Astrocyte (in vitro differentiated cells and primary cell): ENCODE measurements around the gene UBE3C. TPM values are rescaled to one million over a fixed set of nuclear protein-coding genes. Genes with fewer than 3 reads are reported as not detected.

Experiments used
- DNase-seq: peaks from one replicate; pipeline ENCODE4 v3.0.0-alpha.2; 2010; ENCODE audit warnings: low read depth
- FAIRE-seq: peaks from 2 replicates; lab custom pipeline; 2011; peaks lifted over from hg19 to GRCh38; lab: Jason Lieb, UNC
- H2AFZ ChIP-seq: 2 replicates; pipeline ENCODE4 v1.6.0; 2012; ENCODE audit warnings: low read depth, low read length, inconsistent platforms
- H3K27ac ChIP-seq: 2 replicates; pipeline ENCODE4 v1.5.1; 2011; ENCODE audit warnings: low read depth, low read length, inconsistent platforms
- H3K27me3 ChIP-seq: 2 replicates; pipeline ENCODE4 v1.6.0; 2011; ENCODE audit warnings: low read length, inconsistent platforms; ENCODE audit not compliant: insufficient read depth
- H3K36me3 ChIP-seq: 2 replicates; pipeline ENCODE4 v1.5.1; 2011; ENCODE audit warnings: low read length, inconsistent platforms; ENCODE audit not compliant: insufficient read depth
- H3K4me1 ChIP-seq: 2 replicates; pipeline ENCODE4 v1.5.1; 2011; ENCODE audit warnings: low read length, inconsistent platforms; ENCODE audit not compliant: insufficient read depth
- H3K4me2 ChIP-seq: 2 replicates; pipeline ENCODE4 v1.6.0; 2012; ENCODE audit warnings: low read length, inconsistent platforms
- H3K4me3 ChIP-seq: 2 replicates; pipeline ENCODE4 v1.5.1; 2011; ENCODE audit warnings: low read depth, mild to moderate bottlenecking, low read length, inconsistent platforms; ENCODE audit not compliant: insufficient read depth
- H3K79me2 ChIP-seq: 2 replicates; pipeline ENCODE4 v1.6.0; 2012; ENCODE audit warnings: mild to moderate bottlenecking, low read length, inconsistent platforms; ENCODE audit not compliant: insufficient read depth
- H3K9ac ChIP-seq: 2 replicates; pipeline ENCODE4 v1.6.0; 2012; ENCODE audit warnings: mild to moderate bottlenecking, low read length, inconsistent platforms
- H3K9me3 ChIP-seq: 2 replicates; pipeline ENCODE4 v1.5.1; 2012; ENCODE audit warnings: low read depth, mild to moderate bottlenecking, low read length, inconsistent platforms; ENCODE audit not compliant: insufficient read depth
- H4K20me1 ChIP-seq: 2 replicates; pipeline ENCODE4 v1.6.0; 2012; ENCODE audit warnings: low read length, inconsistent platforms; ENCODE audit not compliant: insufficient read depth
- H3K27ac Mint-ChIP-seq: one replicate; pipeline ENCODE4 v1.8.0; 2021; ENCODE audit warnings: mild to moderate bottlenecking, mixed read lengths; ENCODE audit not compliant: unreplicated experiment
- H3K27me3 Mint-ChIP-seq: one replicate; pipeline ENCODE4 v1.8.0; 2021; ENCODE audit warnings: low read depth, mixed read lengths; ENCODE audit not compliant: unreplicated experiment
- H3K36me3 Mint-ChIP-seq: one replicate; pipeline ENCODE4 v1.8.0; 2021; ENCODE audit warnings: low read depth, mixed read lengths; ENCODE audit not compliant: unreplicated experiment
- H3K4me1 Mint-ChIP-seq: one replicate; pipeline ENCODE4 v1.8.0; 2021; ENCODE audit warnings: low read depth, mixed read lengths; ENCODE audit not compliant: unreplicated experiment
- H3K4me3 Mint-ChIP-seq: one replicate; pipeline ENCODE4 v1.8.0; 2021; ENCODE audit warnings: mild to moderate bottlenecking, moderate library complexity, mixed read lengths; ENCODE audit not compliant: unreplicated experiment
- H3K9me3 Mint-ChIP-seq: one replicate; pipeline ENCODE4 v1.8.0; 2021; ENCODE audit warnings: mild to moderate bottlenecking, mixed read lengths; ENCODE audit not compliant: unreplicated experiment
- EZH2 ChIP-seq: IDR thresholded peaks from 2 replicates; pipeline ENCODE4 v1.6.1; 2012; ENCODE audit warnings: mild to moderate bottlenecking, low read length, inconsistent platforms; ENCODE audit not compliant: insufficient read depth
- total RNA-seq: library from RNA; stranded (reverse); gene quantifications from 2 replicates; pipeline ENCODE4 v1.2.1, GENCODE V29; 2021
- TF ChIP-seq, protein P1 (sequence below): IDR thresholded peaks from 2 replicates; pipeline ENCODE4 v1.5.1; 2011; ENCODE audit warnings: low read depth, mild to moderate bottlenecking, inconsistent platforms, low read length, moderate library complexity; ENCODE audit not compliant: insufficient read depth

UBE3C gene
- total RNA-seq, 1 donor from 2014 or later = 76.9 TPM

GRCh38 chr7:157301610-157302120 lies 162.9 kb downstream of the UBE3C start:
- peaks cover 2% of the 10 kb centered on the region for H3K9me3 ChIP-seq
- Mint-ChIP-seq H3K9me3 (peaks cover 3% of the 10 kb centered on the region), H3K27me3 (peaks cover 3% of the 10 kb centered on the region), H3K4me1 (peaks cover 7% of the 10 kb centered on the region), H3K4me3 (no peak overlapping the region), H3K27ac (no peak overlapping the region), H3K36me3 (peaks cover 3% of the 10 kb centered on the region)
- no peaks in the 10 kb centered on the region for H4K20me1 ChIP-seq
- H3K27me3 ChIP-seq = no peaks in the 10 kb centered on the region
- no peak for FAIRE-seq
- no peak overlapping the region for H2AFZ ChIP-seq
- no peak overlapping the region for H3K4me2 ChIP-seq
- no peaks in the 10 kb centered on the region for H3K36me3 ChIP-seq
- no peak overlapping the region for H3K9ac ChIP-seq
- TF ChIP-seq, protein P1, sequence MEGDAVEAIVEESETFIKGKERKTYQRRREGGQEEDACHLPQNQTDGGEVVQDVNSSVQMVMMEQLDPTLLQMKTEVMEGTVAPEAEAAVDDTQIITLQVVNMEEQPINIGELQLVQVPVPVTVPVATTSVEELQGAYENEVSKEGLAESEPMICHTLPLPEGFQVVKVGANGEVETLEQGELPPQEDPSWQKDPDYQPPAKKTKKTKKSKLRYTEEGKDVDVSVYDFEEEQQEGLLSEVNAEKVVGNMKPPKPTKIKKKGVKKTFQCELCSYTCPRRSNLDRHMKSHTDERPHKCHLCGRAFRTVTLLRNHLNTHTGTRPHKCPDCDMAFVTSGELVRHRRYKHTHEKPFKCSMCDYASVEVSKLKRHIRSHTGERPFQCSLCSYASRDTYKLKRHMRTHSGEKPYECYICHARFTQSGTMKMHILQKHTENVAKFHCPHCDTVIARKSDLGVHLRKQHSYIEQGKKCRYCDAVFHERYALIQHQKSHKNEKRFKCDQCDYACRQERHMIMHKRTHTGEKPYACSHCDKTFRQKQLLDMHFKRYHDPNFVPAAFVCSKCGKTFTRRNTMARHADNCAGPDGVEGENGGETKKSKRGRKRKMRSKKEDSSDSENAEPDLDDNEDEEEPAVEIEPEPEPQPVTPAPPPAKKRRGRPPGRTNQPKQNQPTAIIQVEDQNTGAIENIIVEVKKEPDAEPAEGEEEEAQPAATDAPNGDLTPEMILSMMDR = no peak
- TF ChIP-seq EZH2 = no peak
- no peaks in the 10 kb centered on the region for H3K79me2 ChIP-seq
- H3K4me1 ChIP-seq = no peaks in the 10 kb centered on the region
- H3K27ac ChIP-seq = no peak overlapping the region
- no peak for DNase-seq
- H3K4me3 ChIP-seq = no peak overlapping the region

- Histone ChIP-seq H3K4me1 (peaks cover 20% of the 10 kb centered on the region), H3K79me2 (no peaks in the 10 kb centered on the region), H3K9ac (no peak overlapping the region), H3K9me3 (no peaks in the 10 kb centered on the region), H4K20me1 (no peaks in the 10 kb centered on the region), H3K4me2 (no peak overlapping the region), H2AFZ (no peak overlapping the region), H3K4me3 (no peak overlapping the region), H3K27ac (no peak overlapping the region), H3K27me3 (no peaks in the 10 kb centered on the region), H3K36me3 (no peaks in the 10 kb centered on the region)
- peaks cover 2% of the 10 kb centered on the region for H3K27me3 Mint-ChIP-seq
- TF ChIP-seq EZH2 = no peak
- TF ChIP-seq, protein P1 = no peak
- H3K36me3 Mint-ChIP-seq = peaks cover 4% of the 10 kb centered on the region
- peaks cover 31% of the 10 kb centered on the region for H3K4me1 Mint-ChIP-seq
- FAIRE-seq (no peak), DNase-seq (no peak)
- peaks cover 3% of the 10 kb centered on the region for H3K9me3 Mint-ChIP-seq
- no peak overlapping the region for H3K4me3 Mint-ChIP-seq
- peak overlapping the region; percentile 80 for H3K27ac Mint-ChIP-seq
These were observed 168.4 kb downstream of the UBE3C start for GRCh38 chr7:157306846-157307838.
